Naive B cell (primary cell): ENCODE measurements around the gene LKAAEAR1. TPM values are rescaled to one million over a fixed set of nuclear protein-coding genes. Genes with fewer than 3 reads are reported as not detected.

ENCODE experiments used
- ATAC-seq, 2 donors: fragments of 150-1000 bp; cut with Tn5 transposase; 2 replicates each; pipeline ENCODE4 v1.10.0; 2021; ENCODE audit warnings: low read depth in 2 of 2, mild to moderate bottlenecking in 2 of 2, moderate library complexity in 2 of 2
- DNase-seq: peaks from one replicate; pipeline ENCODE4 v3.0.0; 2022
- H3K27ac Mint-ChIP-seq, 6 donors: one replicate each; pipeline ENCODE4 v1.8.0; 2020 to 2022; ENCODE audit warnings: mild to moderate bottlenecking in 6 of 6, mixed read lengths in 6 of 6, moderate library complexity in 5 of 6, inconsistent platforms in 2 of 6
- H3K27me3 Mint-ChIP-seq, 3 donors: one replicate each; pipeline ENCODE4 v1.8.0; 2021 to 2022; ENCODE audit warnings: mixed read lengths in 3 of 3, mild to moderate bottlenecking in 1 of 3
- H3K36me3 Mint-ChIP-seq, 2 donors: one replicate each; pipeline ENCODE4 v1.8.0; 2020 to 2022; ENCODE audit warnings: mixed read lengths in 2 of 2, inconsistent platforms in 1 of 2, mild to moderate bottlenecking in 1 of 2
- H3K4me1 Mint-ChIP-seq, 3 donors: one replicate each; pipeline ENCODE4 v1.8.0; 2020 to 2022; ENCODE audit warnings: mixed read lengths in 3 of 3, inconsistent platforms in 1 of 3, mild to moderate bottlenecking in 1 of 3, moderate library complexity in 1 of 3
- H3K4me3 Mint-ChIP-seq, 8 donors: one replicate each; pipeline ENCODE4 v1.8.0; 2020 to 2022; ENCODE audit warnings: mild to moderate bottlenecking in 8 of 8, mixed read lengths in 8 of 8, moderate library complexity in 8 of 8, inconsistent platforms in 2 of 8
- H3K9me3 Mint-ChIP-seq, 7 donors: one replicate each; pipeline ENCODE4 v1.8.0; 2020 to 2022; ENCODE audit warnings: mixed read lengths in 7 of 7, mild to moderate bottlenecking in 5 of 7, inconsistent platforms in 2 of 7, moderate library complexity in 1 of 7
- polyA plus RNA-seq, 6 donors: library from polyadenylated mRNA; unstranded; fragments of 300-500 nt; fragmentation: Illumina TruSeq; gene quantifications; one replicate each; pipeline ENCODE4 v1.2.3, GENCODE V29; 2021; ENCODE audit warnings: low read depth in 6 of 6

The LKAAEAR1 gene
- polyA plus RNA-seq, 6 donors from 2014 or later: 0.47 TPM; not detected in 5

- H3K36me3 Mint-ChIP-seq: no peaks in the 10 kb centered on the region
- no peak overlapping the region for H3K4me3 Mint-ChIP-seq
- no peak overlapping the region for H3K27ac Mint-ChIP-seq
- peaks cover 12 to 24% (median 17%) of the 10 kb centered on the region in 3 donors for H3K4me1 Mint-ChIP-seq
- ATAC-seq: no peak
- DNase-seq: no peak
- H3K9me3 Mint-ChIP-seq: no peaks in the 10 kb centered on the region
- no peaks in the 10 kb centered on the region for H3K27me3 Mint-ChIP-seq
Measured at GRCh38 chr20:64116016-64116415, 31.8 kb upstream of the LKAAEAR1 start.

- no peak overlapping the region for H3K27ac Mint-ChIP-seq
- no peaks in the 10 kb centered on the region for H3K36me3 Mint-ChIP-seq
- DNase-seq (no peak), ATAC-seq (no peak)
- H3K27me3 Mint-ChIP-seq: no peaks in the 10 kb centered on the region
- H3K9me3 Mint-ChIP-seq: no peaks in the 10 kb centered on the region
- H3K4me1 Mint-ChIP-seq: peaks cover 10 to 20% (median 15%) of the 10 kb centered on the region in 3 donors
- no peak overlapping the region for H3K4me3 Mint-ChIP-seq
Measured at GRCh38 chr20:64115171-64115911, 31.1 kb upstream of the LKAAEAR1 start.

GRCh38 chr20:64114356-64114971, 30.3 kb upstream of the LKAAEAR1 start:
- Mint-ChIP-seq H3K36me3 (no peaks in the 10 kb centered on the region), H3K4me1 (peaks cover 4 to 15% (median 8%) of the 10 kb centered on the region in 3 donors), H3K27me3 (no peaks in the 10 kb centered on the region), H3K4me3 (peak overlapping the region in 1 of 8 donors; percentile 9), H3K27ac (no peak overlapping the region), H3K9me3 (no peaks in the 10 kb centered on the region)
- DNase-seq: no peak
- no peak for ATAC-seq

- no peak for ATAC-seq
- no peak for DNase-seq
- H3K9me3 Mint-ChIP-seq: no peaks in the 10 kb centered on the region
- H3K4me1 Mint-ChIP-seq: peaks cover 7 to 16% (median 8%) of the 10 kb centered on the region in 3 donors
- no peak overlapping the region for H3K4me3 Mint-ChIP-seq
- H3K27ac Mint-ChIP-seq: peak overlapping the region in 1 of 6 donors; percentile 25
- H3K27me3 Mint-ChIP-seq: no peaks in the 10 kb centered on the region
- no peaks in the 10 kb centered on the region for H3K36me3 Mint-ChIP-seq
Measured at GRCh38 chr20:64113796-64114355, 29.7 kb upstream of the LKAAEAR1 start.

GRCh38 chr20:64113444-64113775, 29.2 kb upstream of the LKAAEAR1 start:
- ATAC-seq: no peak
- Mint-ChIP-seq H3K27ac (peak overlapping the region in 1 of 6 donors; percentile 25), H3K4me1 (peaks cover 9 to 20% (median 11%) of the 10 kb centered on the region in 3 donors), H3K27me3 (no peaks in the 10 kb centered on the region), H3K4me3 (no peak overlapping the region), H3K9me3 (no peaks in the 10 kb centered on the region), H3K36me3 (no peaks in the 10 kb centered on the region)
- no peak for DNase-seq

GRCh38 chr20:64112691-64113443, 28.7 kb upstream of the LKAAEAR1 start:
- no peak for ATAC-seq
- DNase-seq: no peak
- H3K4me3 Mint-ChIP-seq: no peak overlapping the region
- H3K27ac Mint-ChIP-seq: no peak overlapping the region
- H3K27me3 Mint-ChIP-seq: no peaks in the 10 kb centered on the region
- H3K9me3 Mint-ChIP-seq: no peaks in the 10 kb centered on the region
- H3K4me1 Mint-ChIP-seq: peaks cover 14 to 26% (median 17%) of the 10 kb centered on the region in 3 donors
- no peaks in the 10 kb centered on the region for H3K36me3 Mint-ChIP-seq

GRCh38 chr20:64111841-64112641, 27.8 kb upstream of the LKAAEAR1 start:
- H3K36me3 Mint-ChIP-seq: no peaks in the 10 kb centered on the region
- H3K27me3 Mint-ChIP-seq: no peaks in the 10 kb centered on the region
- no peak overlapping the region for H3K4me3 Mint-ChIP-seq
- peaks cover 18 to 32% (median 24%) of the 10 kb centered on the region in 3 donors for H3K4me1 Mint-ChIP-seq
- H3K27ac Mint-ChIP-seq: no peak overlapping the region
- no peak for ATAC-seq
- no peaks in the 10 kb centered on the region for H3K9me3 Mint-ChIP-seq
- no peak for DNase-seq

GRCh38 chr20:64110411-64111068, 26.3 kb upstream of the LKAAEAR1 start:
- Mint-ChIP-seq H3K36me3 (no peaks in the 10 kb centered on the region), H3K4me3 (peak overlapping the region in 1 of 8 donors; percentile 50), H3K27me3 (no peaks in the 10 kb centered on the region), H3K4me1 (peaks cover 29 to 38% (median 29%) of the 10 kb centered on the region in 3 donors), H3K9me3 (no peaks in the 10 kb centered on the region), H3K27ac (no peak overlapping the region)
- ATAC-seq (no peak), DNase-seq (no peak)

GRCh38 chr20:64109831-64110391, 25.7 kb upstream of the LKAAEAR1 start:
- peaks cover 29 to 38% (median 29%) of the 10 kb centered on the region in 3 donors for H3K4me1 Mint-ChIP-seq
- DNase-seq (no peak), ATAC-seq (no peak)
- H3K27ac Mint-ChIP-seq: no peak overlapping the region
- no peaks in the 10 kb centered on the region for H3K36me3 Mint-ChIP-seq
- H3K9me3 Mint-ChIP-seq: no peaks in the 10 kb centered on the region
- H3K27me3 Mint-ChIP-seq: no peaks in the 10 kb centered on the region
- H3K4me3 Mint-ChIP-seq: no peak overlapping the region

GRCh38 chr20:64108731-64109681, 24.8 kb upstream of the LKAAEAR1 start:
- H3K9me3 Mint-ChIP-seq: no peaks in the 10 kb centered on the region
- ATAC-seq: no peak
- H3K4me1 Mint-ChIP-seq: peaks cover 29 to 38% (median 29%) of the 10 kb centered on the region in 3 donors
- H3K4me3 Mint-ChIP-seq: peak overlapping the region in 5 of 8 donors; percentile 8 to 85 (median 70)
- peaks cover 0 to 4% (median under 1%) of the 10 kb centered on the region in 3 donors for H3K27me3 Mint-ChIP-seq
- DNase-seq: no peak
- peak overlapping the region in 2 of 6 donors; percentile 80 to 84 for H3K27ac Mint-ChIP-seq
- no peaks in the 10 kb centered on the region for H3K36me3 Mint-ChIP-seq

GRCh38 chr20:64107736-64108457, 23.7 kb upstream of the LKAAEAR1 start:
- peaks cover 30 to 37% (median 34%) of the 10 kb centered on the region in 3 donors for H3K4me1 Mint-ChIP-seq
- peak overlapping the region; percentile 60 to 94 (median 84) for H3K27ac Mint-ChIP-seq
- H3K27me3 Mint-ChIP-seq: peaks cover 0 to 12% (median 8%) of the 10 kb centered on the region in 3 donors
- peak overlapping the region; percentile 13 to 89 (median 70) for H3K4me3 Mint-ChIP-seq
- no peaks in the 10 kb centered on the region for H3K36me3 Mint-ChIP-seq
- peaks cover 0 to 1% (median 0%) of the 10 kb centered on the region in 7 donors for H3K9me3 Mint-ChIP-seq
- ATAC-seq (peak; percentile 83 to 86), DNase-seq (peak; percentile 46)
